Panc1 (cell line): ENCODE results near the gene ATG13. TPM values are rescaled to one million over a fixed set of nuclear protein-coding genes. Genes with fewer than 3 reads are reported as not detected.

Source experiments
- ATAC-seq: fragments of 200-7000 bp; cut with Tn5 transposase; 2 replicates; pipeline ENCODE4 v1.9.1; 2020; ENCODE audit warnings: mild to moderate bottlenecking, moderate library complexity
- BruUV-seq: library from RNA; stranded (reverse); fragments of 400-500 nt; replicated peaks from 2 replicates; lab custom pipeline; 2021; lab: Mats Ljungman, UMichigan
- CTCF ChIA-PET: fragments of 300-600 bp; sonication (Branson Sonifier 250); formaldehyde crosslinking; loops from one replicate; lab custom pipeline; 2022; ENCODE audit warnings: antibody characterized with exemption; lab: Charles Lee
- POLR2A ChIA-PET: fragments of 300-600 bp; sonication (Branson Sonifier 250); formaldehyde crosslinking; loops from one replicate; lab custom pipeline; 2022; ENCODE audit warnings: antibody characterized with exemption; lab: Charles Lee
- DNase-seq: peaks from one replicate; pipeline ENCODE4 v3.0.0-alpha.2; 2010; ENCODE audit warnings: low read depth, low spot score
- H3K27ac ChIP-seq: 2 replicates; pipeline ENCODE4 v1.5.1; 2011; ENCODE audit warnings: mild to moderate bottlenecking, low read length, inconsistent platforms
- H3K27me3 ChIP-seq: fragments of 200-500 bp; sonication (Bioruptor generic); 2 replicates; pipeline ENCODE4 v1.6.0; 2014; ENCODE audit warnings: low read length, inconsistent platforms; ENCODE audit not compliant: control insufficient read depth, insufficient read depth
- H3K36me3 ChIP-seq: fragments of 200-500 bp; sonication (Bioruptor generic); 2 replicates; pipeline ENCODE4 v1.5.1; 2014; ENCODE audit warnings: inconsistent platforms, mild to moderate bottlenecking, low read length, moderate library complexity; ENCODE audit not compliant: control insufficient read depth, insufficient read depth
- H3K4me1 ChIP-seq: 2 replicates; pipeline ENCODE4 v1.5.1; 2011; ENCODE audit warnings: inconsistent platforms, mild to moderate bottlenecking, low read length, moderate library complexity; ENCODE audit not compliant: control insufficient read depth, insufficient read depth
- H3K4me3 ChIP-seq, 2 experiments: 2 replicates each; pipeline ENCODE4 v1.5.1; 2011 to 2012; ENCODE audit warnings: low read depth in 2 of 2, low read length in 2 of 2, mild to moderate bottlenecking in 2 of 2, inconsistent platforms in 1 of 2, moderate library complexity in 1 of 2
- H3K9me3 ChIP-seq: fragments of 200-500 bp; sonication (Bioruptor generic); 2 replicates; pipeline ENCODE4 v1.5.1; 2014; ENCODE audit warnings: low read depth, mild to moderate bottlenecking, inconsistent platforms, low read length, moderate library complexity; ENCODE audit not compliant: control insufficient read depth, insufficient read depth
- CTCF ChIP-seq: fragments of 450-650 bp; IDR thresholded peaks from 2 replicates; pipeline ENCODE4 v1.5.1; 2017; ENCODE audit warnings: mild to moderate bottlenecking
- POLR2AphosphoS5 ChIP-seq: IDR thresholded peaks from 2 replicates; pipeline ENCODE4 v1.6.1; 2012; ENCODE audit warnings: mild to moderate bottlenecking, low read depth, low read length, moderate library complexity
- REST ChIP-seq, 2 experiments: IDR thresholded peaks; 2 replicates each; pipeline ENCODE4 v1.6.1; 2011 to 2012; ENCODE audit warnings: low read depth in 2 of 2, control low read depth in 1 of 2, low read length in 1 of 2, mild to moderate bottlenecking in 1 of 2, moderate library complexity in 1 of 2; ENCODE audit not compliant: insufficient read depth in 1 of 2
- SIN3A ChIP-seq: IDR thresholded peaks from 2 replicates; pipeline ENCODE4 v1.6.1; 2012; ENCODE audit warnings: low read depth, mild to moderate bottlenecking, low read length, moderate library complexity, borderline replicate concordance; ENCODE audit not compliant: insufficient read depth
- TCF7L2 ChIP-seq: IDR thresholded peaks from 2 replicates; pipeline ENCODE4 v1.6.1; 2011; ENCODE audit warnings: mild to moderate bottlenecking, low read depth, low read length, inconsistent platforms
- in situ Hi-C: cut with HindIII; loops from 2 replicates; pipeline ENCODE4 v1.10.0; 2016; ENCODE audit warnings: low sequenced_read_pairs, low pct_unique_long_range_greater_than_20kb
- intact Hi-C: fragments of 100-400 bp; cut with micrococcal nuclease; formaldehyde crosslinking; loops from one replicate; pipeline ENCODE4 v1.10.0; 2022; ENCODE audit not compliant: unreplicated experiment
- total RNA-seq: library from RNA; stranded (reverse); gene quantifications from one replicate; pipeline ENCODE4 v1.2.1, GENCODE V29; 2021; ENCODE audit not compliant: unreplicated experiment

ATG13 gene
- total RNA-seq, 1 experiment from 2014 or later: 57.9 TPM

GRCh38 chr11:46612326-46612725, 5.0 kb upstream of the ATG13 start:
- no peak for ATAC-seq
- BruUV-seq: no TSS peak

GRCh38 chr11:46615756-46616155, 1.6 kb upstream of the ATG13 start:
- POLR2A ChIA-PET: interaction anchor here (0.6 kb wide), 1 partner anchor 227 kb away, joined by 20 read pairs; no protein-coding TSS in a partner anchor
- Histone ChIP-seq H3K4me1 (peaks cover 30% of the 10 kb centered on the region), H3K4me3 (no peak overlapping the region; a peak in 1 of 4 replicates), H3K9me3 (no peaks in the 10 kb centered on the region), H3K27ac (peak overlapping the region; percentile 96), H3K27me3 (no peaks in the 10 kb centered on the region), H3K36me3 (no peaks in the 10 kb centered on the region; the same call in 1 of the 2 replicates)
- ATAC-seq: no peak
- BruUV-seq: no TSS peak
- intact Hi-C loops: loop anchor here (5.0 kb wide), 1 partner anchor 63 kb away; no protein-coding TSS in a partner anchor
- TF ChIP-seq TCF7L2 (no peak), SIN3A (no peak), CTCF (no peak), REST (IDR thresholded peaks at IDR 0.05; ENCODE audit: insufficient read depth in 1 of 2, low read depth in 2 of 2, low read length in 1 of 2) (no peak), POLR2AphosphoS5 (no peak)
- CTCF ChIA-PET: no interaction called here
- in situ Hi-C loops: no loop called here
- DNase-seq: no peak

More at GRCh38 chr11:46612326-46612725, 5.0 kb upstream of the ATG13 start:
- H3K4me3 ChIP-seq: no peak overlapping the region
- H3K27ac ChIP-seq: no peak overlapping the region
- no peaks in the 10 kb centered on the region; the same call in 1 of the 2 replicates for H3K36me3 ChIP-seq
- H3K27me3 ChIP-seq: no peaks in the 10 kb centered on the region
- no peaks in the 10 kb centered on the region for H3K9me3 ChIP-seq
- CTCF ChIA-PET: interaction anchor here (0.6 to 1.0 kb wide), 3 partner anchors 18 to 199 kb away, joined by 3 to 8 read pairs (median 5); partner anchors contain the start of gene AMBRA1
- intact Hi-C loops (no loop called here), in situ Hi-C loops (no loop called here)
- TF ChIP-seq TCF7L2 (no peak), POLR2AphosphoS5 (no peak), CTCF (no peak), REST (IDR thresholded peaks at IDR 0.05; ENCODE audit: insufficient read depth in 1 of 2, low read depth in 2 of 2, low read length in 1 of 2) (no peak), SIN3A (no peak)
- no peak for DNase-seq
- POLR2A ChIA-PET: interaction anchor here (0.6 to 0.7 kb wide), 2 partner anchors 13 to 177 kb away, joined by 3 read pairs; no protein-coding TSS in a partner anchor
- H3K4me1 ChIP-seq: peaks cover 22% of the 10 kb centered on the region
